Testis (tissue), 3 donors: ENCODE results near the gene CCDC74A. TPM values are rescaled to one million over a fixed set of nuclear protein-coding genes. Genes with fewer than 3 reads are reported as not detected.
"Not testable (repeated sequence)": the region's sequence is repeated elsewhere in the genome, so short reads cannot be mapped to it uniquely, and the experiment has no call there.

Experiments used
- DNase-seq: peaks from one replicate; pipeline ENCODE4 v3.0.0-alpha.2; 2019
- H3K27ac ChIP-seq, 2 donors: fragments of 200-600 bp; sonication (generic); one replicate each; pipeline ENCODE4 v1.5.1; 2019
- H3K27me3 ChIP-seq: fragments of 200-600 bp; sonication (generic); one replicate; pipeline ENCODE4 v1.5.1; 2019
- H3K36me3 ChIP-seq: fragments of 200-600 bp; sonication (generic); one replicate; pipeline ENCODE4 v1.5.1; 2017; ENCODE audit warnings: low read depth; ENCODE audit errors: missing control alignments
- H3K4me1 ChIP-seq: fragments of 200-600 bp; sonication (generic); one replicate; pipeline ENCODE4 v1.5.1; 2019
- H3K4me3 ChIP-seq, 2 donors: fragments of 200-600 bp; sonication (generic); one replicate each; pipeline ENCODE4 v1.5.1; 2017 to 2019
- H3K9me3 ChIP-seq: fragments of 200-600 bp; sonication (generic); one replicate; pipeline ENCODE4 v1.5.1; 2017
- POLR2A ChIP-seq: fragments of 450-650 bp; IDR thresholded peaks from one replicate; pipeline ENCODE4 v1.6.1; 2017; ENCODE audit warnings: antibody characterized with exemption, mild to moderate bottlenecking, moderate library complexity
- WGBS, 2 donors: methylation state at CpG; one replicate each; pipeline ENCODE4 v1.1.5; 2018; 5-methylcytosine and 5-hydroxymethylcytosine counted together
- intact Hi-C: fragments of 100-400 bp; cut with DNase I; formaldehyde crosslinking; loops from one replicate; pipeline ENCODE4 v1.15.1; 2023; ENCODE audit warnings: low total_unique reads
- polyA plus RNA-seq: library from polyadenylated mRNA; stranded (reverse); fragments of 350-450 nt; fragmentation: Illumina TruSeq; extraction: RNeasy Lipid Tissue Mini Kit (QIAGEN cat#74804); gene quantifications from one replicate; pipeline ENCODE4 v1.2.3, GENCODE V29; 2014; ENCODE audit warnings: low read depth, low replicate concordance; ENCODE audit not compliant: insufficient read depth
- total RNA-seq, 2 donors: library from RNA; depleted of rRNA; stranded (reverse); fragments of >200 nt; gene quantifications; one replicate each; pipeline ENCODE4 v1.2.3, GENCODE V29; 2016
- TF ChIP-seq, protein P1 (sequence below), 3 experiments: fragments of 450-650 bp in 2 of 3; fragments of 200-600 bp in 1 of 3; sonication (generic) in 1 of 3; IDR thresholded peaks; one replicate each; pipeline ENCODE4 v1.5.1; 2016 to 2019; ENCODE audit warnings: antibody characterized with exemption in 3 of 3, mild to moderate bottlenecking in 2 of 3, moderate library complexity in 1 of 3

Gene CCDC74A
- total and polyA plus RNA-seq, 3 donors from 2014 or later, result 124 to 176 (median 165) TPM

DNA sequence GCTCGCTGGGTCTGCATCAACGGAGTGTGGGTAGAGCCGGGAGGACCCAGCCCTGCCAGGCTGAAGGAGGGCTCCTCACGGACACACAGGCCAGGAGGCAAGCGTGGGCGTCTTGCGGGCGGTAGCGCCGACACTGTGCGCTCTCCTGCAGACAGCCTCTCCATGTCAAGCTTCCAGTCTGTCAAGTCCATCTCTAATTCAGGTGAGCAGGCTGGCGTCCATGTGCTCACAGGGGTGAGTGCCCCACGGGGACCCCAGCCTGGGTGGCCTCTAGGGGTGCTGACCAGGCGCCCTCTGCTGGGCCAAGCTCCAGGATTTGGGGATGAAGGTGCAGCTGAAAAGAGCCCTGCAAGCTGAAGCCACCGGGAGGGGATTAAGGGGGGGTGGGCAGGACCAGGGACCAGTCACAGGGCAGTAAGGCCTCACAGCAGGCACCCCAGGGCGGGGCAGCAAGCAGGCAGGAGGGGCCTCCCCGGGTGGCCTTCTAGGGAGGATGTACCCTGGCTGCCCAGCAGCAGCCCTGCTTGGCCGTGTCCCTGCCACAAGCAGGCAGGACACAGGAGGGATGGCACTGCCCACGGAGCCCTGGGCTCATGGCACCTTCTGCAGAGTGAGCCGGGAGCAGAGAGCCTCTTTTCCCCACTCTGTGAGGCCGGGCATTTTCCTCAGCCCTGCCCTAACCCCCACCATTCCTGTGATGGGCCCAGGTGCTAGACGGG lies 3.1 kb downstream of the CCDC74A start:
- intact Hi-C loops, DNase-seq: not testable (repeated sequence)

DNA sequence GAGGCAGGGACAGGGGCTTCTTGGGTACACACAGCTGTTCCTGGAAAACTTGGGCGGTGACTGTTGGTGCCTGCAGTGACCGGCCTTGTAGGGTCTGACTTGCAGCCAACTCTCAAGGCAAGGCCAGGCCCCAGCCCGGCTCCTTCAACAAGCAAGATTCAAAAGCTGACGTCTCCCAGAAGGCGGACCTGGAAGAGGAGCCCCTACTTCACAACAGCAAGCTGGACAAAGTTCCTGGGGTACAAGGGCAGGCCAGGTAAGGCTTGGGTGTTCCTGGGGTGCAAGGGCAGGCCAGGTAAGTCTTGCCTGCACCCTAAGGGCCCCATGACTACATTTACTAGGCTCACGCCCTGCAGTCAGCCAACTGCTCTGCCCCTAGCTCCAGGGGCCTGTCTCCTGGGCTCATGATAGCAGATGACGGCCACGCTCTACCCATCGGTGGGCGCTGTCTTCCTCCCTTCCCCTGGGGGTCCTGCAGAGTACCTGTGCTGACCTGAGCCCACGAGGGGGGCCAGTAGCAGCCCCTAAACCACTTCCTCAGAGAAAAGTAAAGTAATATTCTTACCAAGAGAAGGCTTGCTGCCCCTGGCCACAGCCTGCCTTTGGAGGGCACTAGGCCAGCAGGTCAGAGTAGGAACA lies 4.0 kb downstream of the CCDC74A start:
- H3K9me3 ChIP-seq, H3K27ac ChIP-seq, DNase-seq, H3K36me3 ChIP-seq, intact Hi-C loops, H3K4me3 ChIP-seq, H3K27me3 ChIP-seq: not testable (repeated sequence)
- 94% methylated on average over 5 of the region's 11 CpGs; no CpG with 5 or more reads in 1 of the 2 donors for WGBS, 2 donors
- H3K4me1 ChIP-seq, result peaks cover 11% of the 10 kb centered on the region

More for the DNA sequence above, 3.1 kb downstream of the CCDC74A start:
- H3K27ac ChIP-seq, H3K27me3 ChIP-seq, H3K4me3 ChIP-seq, H3K9me3 ChIP-seq, H3K36me3 ChIP-seq: not testable (repeated sequence)
- peaks cover 11% of the 10 kb centered on the region for H3K4me1 ChIP-seq
- 84% methylated on average over 22 of the region's 22 CpGs; no CpG with 5 or more reads in 1 of the 2 donors for WGBS, 2 donors

- 85 to 90% methylated on average over 14 to 19 of the region's 23 CpGs for WGBS, 2 donors
- H3K4me3 ChIP-seq, intact Hi-C loops, H3K27me3 ChIP-seq, DNase-seq, H3K27ac ChIP-seq, H3K9me3 ChIP-seq, H3K36me3 ChIP-seq, H3K4me1 ChIP-seq: not testable (repeated sequence)
These were observed 5.3 kb downstream of the CCDC74A start for GRCh38 chr2:131532723-131533608.

- H3K27me3 ChIP-seq, intact Hi-C loops, H3K27ac ChIP-seq, H3K4me1 ChIP-seq, H3K4me3 ChIP-seq, H3K36me3 ChIP-seq, H3K9me3 ChIP-seq: not testable (repeated sequence)
- 93 to 94% methylated on average over 8 to 16 of the region's 17 CpGs for WGBS, 2 donors
- peak; percentile 59 for DNase-seq
These were observed 6.1 kb downstream of the CCDC74A start for GRCh38 chr2:131533609-131534316.

DNA sequence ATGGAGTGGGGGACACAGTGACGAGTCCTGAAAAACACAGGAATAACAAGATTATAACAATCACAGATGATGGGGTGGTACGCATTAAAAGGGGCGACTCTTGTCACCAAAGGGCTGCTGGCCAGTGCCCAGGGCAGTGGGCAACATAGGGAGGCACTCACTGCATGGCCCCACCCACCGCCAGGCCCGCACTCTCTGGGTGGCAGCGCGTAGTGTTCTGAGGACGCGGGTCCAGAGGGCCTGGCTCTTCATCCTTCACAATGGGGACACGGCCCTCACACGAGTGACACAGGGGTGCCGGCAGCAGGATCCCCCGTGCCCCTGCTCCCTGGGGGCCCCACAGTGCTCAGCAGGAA lies 6.6 kb downstream of the CCDC74A start:
- H3K27me3 ChIP-seq, H3K9me3 ChIP-seq, H3K4me1 ChIP-seq, H3K4me3 ChIP-seq, intact Hi-C loops, H3K27ac ChIP-seq, DNase-seq, H3K36me3 ChIP-seq: not testable (repeated sequence)
- 75 to 90% methylated on average over 5 to 11 of the region's 13 CpGs for WGBS, 2 donors

DNA sequence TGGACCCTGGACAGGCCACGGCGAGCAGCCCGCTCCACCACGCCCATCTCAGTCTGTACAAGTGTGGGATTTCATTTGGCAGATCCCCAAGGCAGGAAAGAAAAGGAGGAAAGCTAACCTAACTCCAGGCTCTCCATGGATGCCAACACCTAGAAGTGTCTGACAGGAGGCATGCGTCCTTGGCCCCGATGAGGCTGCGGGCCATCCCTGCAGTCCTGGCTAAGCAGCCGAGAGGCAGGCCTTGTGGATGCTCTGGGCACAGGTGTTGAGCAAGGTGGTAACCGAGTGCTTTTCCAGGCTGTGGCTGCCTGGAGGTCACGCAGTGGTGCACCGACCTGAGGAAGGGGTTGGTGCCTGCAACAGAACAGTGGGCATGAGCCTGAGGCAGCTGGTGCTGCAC lies 7.3 kb downstream of the CCDC74A start:
- H3K4me3 ChIP-seq, H3K27me3 ChIP-seq, intact Hi-C loops, H3K27ac ChIP-seq, H3K9me3 ChIP-seq, H3K4me1 ChIP-seq, H3K36me3 ChIP-seq, DNase-seq: not testable (repeated sequence)
- WGBS, 2 donors, result 86 to 100% methylated on average over 2 to 11 of the region's 11 CpGs

GRCh38 chr2:131535526-131535925 lies 7.8 kb downstream of the CCDC74A start:
- WGBS, 2 donors, result 88% methylated on average over 4 of the region's 4 CpGs; no CpG with 5 or more reads in 1 of the 2 donors
- no peak for TF ChIP-seq POLR2A
- TF ChIP-seq, protein P1, sequence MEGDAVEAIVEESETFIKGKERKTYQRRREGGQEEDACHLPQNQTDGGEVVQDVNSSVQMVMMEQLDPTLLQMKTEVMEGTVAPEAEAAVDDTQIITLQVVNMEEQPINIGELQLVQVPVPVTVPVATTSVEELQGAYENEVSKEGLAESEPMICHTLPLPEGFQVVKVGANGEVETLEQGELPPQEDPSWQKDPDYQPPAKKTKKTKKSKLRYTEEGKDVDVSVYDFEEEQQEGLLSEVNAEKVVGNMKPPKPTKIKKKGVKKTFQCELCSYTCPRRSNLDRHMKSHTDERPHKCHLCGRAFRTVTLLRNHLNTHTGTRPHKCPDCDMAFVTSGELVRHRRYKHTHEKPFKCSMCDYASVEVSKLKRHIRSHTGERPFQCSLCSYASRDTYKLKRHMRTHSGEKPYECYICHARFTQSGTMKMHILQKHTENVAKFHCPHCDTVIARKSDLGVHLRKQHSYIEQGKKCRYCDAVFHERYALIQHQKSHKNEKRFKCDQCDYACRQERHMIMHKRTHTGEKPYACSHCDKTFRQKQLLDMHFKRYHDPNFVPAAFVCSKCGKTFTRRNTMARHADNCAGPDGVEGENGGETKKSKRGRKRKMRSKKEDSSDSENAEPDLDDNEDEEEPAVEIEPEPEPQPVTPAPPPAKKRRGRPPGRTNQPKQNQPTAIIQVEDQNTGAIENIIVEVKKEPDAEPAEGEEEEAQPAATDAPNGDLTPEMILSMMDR (IDR thresholded peaks at IDR 0.05), result no peak

DNA sequence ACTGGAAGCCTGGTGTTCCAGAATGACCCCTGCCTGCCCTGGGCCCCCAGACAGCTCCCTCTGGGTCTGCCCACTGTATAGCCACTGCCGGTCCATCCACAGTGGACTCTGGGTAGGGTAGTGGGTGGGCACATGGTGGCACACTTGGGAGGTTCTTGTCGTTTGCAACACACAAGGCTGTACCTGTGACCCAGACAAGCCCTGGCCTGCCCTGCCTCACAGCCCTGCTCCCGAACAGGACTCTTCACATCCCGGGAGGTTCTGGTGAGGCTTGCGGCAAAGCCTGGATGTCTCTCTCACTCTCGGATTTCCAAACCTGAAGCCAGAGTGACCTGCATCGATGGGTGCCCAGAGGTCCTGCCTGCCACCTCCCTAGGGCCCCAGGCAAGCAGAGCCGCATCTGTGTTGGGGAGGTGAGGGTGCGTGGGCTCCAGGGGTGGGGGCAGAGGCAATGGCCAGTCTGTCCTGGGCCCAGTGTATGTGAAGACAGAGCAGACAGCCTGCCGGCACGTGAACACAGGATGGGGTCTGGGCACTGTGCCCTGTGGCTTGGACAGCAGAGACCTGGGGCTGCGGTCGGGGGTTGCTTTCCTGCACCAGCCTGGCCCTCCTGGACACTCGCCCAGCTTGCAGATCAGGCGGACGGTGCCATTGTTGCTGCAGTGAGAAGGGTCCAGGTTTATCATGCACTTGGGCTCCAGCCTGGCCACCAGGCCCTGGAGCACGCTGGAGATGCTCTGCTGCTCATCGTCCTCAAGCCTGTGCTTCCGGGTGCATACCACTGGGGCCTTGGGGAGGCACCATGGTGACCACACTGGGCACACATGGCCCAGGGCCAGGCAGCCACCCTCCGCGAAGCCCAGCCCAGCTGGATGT lies 8.5 kb downstream of the CCDC74A start:
- H3K36me3 ChIP-seq, H3K27ac ChIP-seq, H3K4me1 ChIP-seq, H3K27me3 ChIP-seq, H3K4me3 ChIP-seq, H3K9me3 ChIP-seq, intact Hi-C loops: not testable (repeated sequence)
- peak; percentile 7 for DNase-seq
- WGBS, 2 donors, result 93% methylated on average over 3 to 20 of the region's 21 CpGs

More at GRCh38 chr2:131535526-131535925, 7.8 kb downstream of the CCDC74A start:
- no peak overlapping the region for H3K27ac ChIP-seq
- intact Hi-C loops, result no loop called here
- no peaks in the 10 kb centered on the region for H3K4me1 ChIP-seq
- no peaks in the 10 kb centered on the region for H3K9me3 ChIP-seq
- peak; percentile 12 for DNase-seq
- no peaks in the 10 kb centered on the region for H3K36me3 ChIP-seq
- H3K4me3 ChIP-seq, result no peak overlapping the region
- no peaks in the 10 kb centered on the region for H3K27me3 ChIP-seq

DNA sequence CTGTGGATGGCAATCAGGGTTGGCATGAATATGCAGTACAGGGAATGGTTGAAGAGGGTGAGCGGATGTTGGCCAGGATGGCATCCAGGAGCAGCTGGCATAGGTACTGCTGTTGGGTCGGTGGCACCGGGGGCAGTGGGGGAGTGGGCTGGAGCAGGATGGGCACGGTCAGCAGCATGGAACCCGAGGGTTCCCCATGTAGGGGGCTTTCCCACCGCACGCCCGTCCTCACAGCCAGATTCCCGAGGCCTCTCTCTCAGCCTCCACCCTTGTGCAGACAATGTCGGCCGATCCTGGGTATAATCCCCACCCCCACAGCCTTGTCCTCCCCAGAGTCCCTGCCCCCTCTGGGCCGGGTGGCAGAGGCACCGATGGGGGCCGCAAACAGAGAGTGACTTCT lies 9.2 kb downstream of the CCDC74A start:
- H3K36me3 ChIP-seq, H3K9me3 ChIP-seq, DNase-seq, H3K27ac ChIP-seq, H3K27me3 ChIP-seq, intact Hi-C loops, H3K4me1 ChIP-seq, H3K4me3 ChIP-seq: not testable (repeated sequence)
- WGBS, 2 donors, result 93 to 94% methylated on average over 11 to 14 of the region's 14 CpGs
